NCI-H2029 (cell line): ENCODE results near the gene CNP.

Experiments used
- DNase-seq: peaks from one replicate; lab custom pipeline; 2025; lab: John Stamatoyannopoulos, UW

The CNP gene

GRCh38 chr17:41972571-41973407 lies 6.2 kb downstream of the CNP start:
- no peak for DNase-seq

DNA sequence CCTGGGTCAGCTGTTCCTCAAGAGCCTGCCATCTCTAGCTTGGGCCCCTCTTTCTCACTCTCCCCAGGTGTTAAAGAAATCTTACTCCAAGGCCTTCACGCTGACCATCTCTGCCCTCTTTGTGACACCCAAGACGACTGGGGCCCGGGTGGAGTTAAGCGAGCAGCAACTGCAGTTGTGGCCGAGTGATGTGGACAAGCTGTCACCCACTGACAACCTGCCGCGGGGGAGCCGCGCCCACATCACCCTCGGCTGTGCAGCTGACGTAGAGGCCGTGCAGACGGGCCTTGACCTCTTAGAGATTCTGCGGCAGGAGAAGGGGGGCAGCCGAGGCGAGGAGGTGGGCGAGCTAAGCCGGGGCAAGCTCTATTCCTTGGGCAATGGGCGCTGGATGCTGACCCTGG lies 6.8 kb downstream of the CNP start:
- no peak for DNase-seq

DNA sequence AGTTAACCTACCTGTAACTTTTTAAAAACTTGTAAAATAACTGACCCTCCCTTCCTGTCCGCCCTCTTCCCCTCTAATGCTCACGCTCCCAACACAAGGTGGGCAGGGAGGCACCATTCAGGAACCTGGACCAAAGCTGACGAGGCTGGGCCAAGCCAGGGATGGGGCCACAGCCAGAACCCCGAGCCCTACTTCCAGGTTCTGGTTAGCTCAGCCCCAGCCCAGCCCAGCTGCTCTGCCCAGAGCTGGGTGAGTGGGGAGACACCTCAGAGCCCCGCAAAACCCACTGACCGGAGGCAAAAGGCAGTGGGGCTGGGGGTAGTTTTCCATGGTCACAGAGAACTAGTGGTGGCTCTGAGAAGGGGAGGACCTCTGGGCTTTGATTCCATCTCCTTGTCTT lies 7.4 kb downstream of the CNP start:
- DNase-seq, result no peak

- DNase-seq, result no peak
Observed at GRCh38 chr17:41974658-41975057, 8.1 kb downstream of the CNP start.

- DNase-seq, result no peak
Observed at GRCh38 chr17:41975099-41976083, 8.8 kb downstream of the CNP start.

GRCh38 chr17:41976142-41976768 lies 9.7 kb downstream of the CNP start:
- DNase-seq, result no peak

- DNase-seq, result no peak
Observed at GRCh38 chr17:41977991-41978390, 11.4 kb downstream of the CNP start.

- DNase-seq, result no peak
Observed at GRCh38 chr17:41982026-41982760, 15.6 kb downstream of the CNP start.

GRCh38 chr17:41984454-41984853 lies 17.9 kb downstream of the CNP start:
- no peak for DNase-seq

DNA sequence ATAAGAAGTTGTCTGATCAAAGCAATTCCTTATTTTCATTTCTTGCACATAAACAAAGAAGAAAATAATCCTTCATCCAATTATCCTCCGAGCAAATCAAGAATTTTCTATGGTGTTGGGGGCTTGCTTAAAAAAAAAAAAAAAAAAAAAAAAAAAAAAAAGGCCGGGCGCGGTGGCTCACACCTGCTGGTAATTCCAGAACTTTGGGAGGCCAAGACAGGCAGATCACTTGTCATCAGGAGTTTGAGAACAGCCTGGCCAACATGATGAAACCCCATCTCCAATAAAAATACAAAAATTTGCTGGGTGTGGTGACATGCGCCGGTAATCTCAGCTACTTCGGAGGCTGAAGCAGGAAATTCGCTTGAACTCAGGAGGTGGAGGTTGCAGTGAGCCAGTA lies 19.3 kb downstream of the CNP start:
- DNase-seq, result no peak

- DNase-seq, result no peak
Observed at GRCh38 chr17:41986634-41987033, 20.0 kb downstream of the CNP start.

DNA sequence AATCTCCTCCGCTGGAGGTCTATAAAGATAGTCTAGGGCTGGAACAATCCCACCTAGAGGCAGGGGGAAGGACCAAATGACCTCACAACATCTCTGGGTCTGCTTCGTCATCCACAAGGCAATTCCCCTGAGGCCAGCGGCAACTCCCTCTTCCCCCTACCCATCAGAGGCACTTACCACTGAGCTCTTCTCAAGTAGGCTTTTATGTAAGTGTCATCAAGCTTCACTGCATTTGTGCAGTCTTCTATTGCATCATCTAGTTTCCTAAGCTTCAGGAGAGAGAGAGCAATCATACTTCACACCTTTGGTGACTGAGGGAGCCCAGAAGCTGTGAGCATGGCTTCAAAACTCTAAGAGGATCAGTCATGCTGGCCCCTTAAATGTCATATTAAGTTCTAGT lies 21.0 kb downstream of the CNP start:
- no peak for DNase-seq

- DNase-seq, result no peak
Observed at GRCh38 chr17:41988418-41988817, 21.8 kb downstream of the CNP start.

- no peak for DNase-seq
Observed at GRCh38 chr17:41989702-41990419, 23.3 kb downstream of the CNP start.

GRCh38 chr17:41992576-41992975 lies 26.0 kb downstream of the CNP start:
- no peak for DNase-seq

- no peak for DNase-seq
Observed at GRCh38 chr17:41996855-41997164, 30.2 kb downstream of the CNP start.

GRCh38 chr17:41998497-41998896 lies 31.9 kb downstream of the CNP start:
- DNase-seq, result no peak

DNA sequence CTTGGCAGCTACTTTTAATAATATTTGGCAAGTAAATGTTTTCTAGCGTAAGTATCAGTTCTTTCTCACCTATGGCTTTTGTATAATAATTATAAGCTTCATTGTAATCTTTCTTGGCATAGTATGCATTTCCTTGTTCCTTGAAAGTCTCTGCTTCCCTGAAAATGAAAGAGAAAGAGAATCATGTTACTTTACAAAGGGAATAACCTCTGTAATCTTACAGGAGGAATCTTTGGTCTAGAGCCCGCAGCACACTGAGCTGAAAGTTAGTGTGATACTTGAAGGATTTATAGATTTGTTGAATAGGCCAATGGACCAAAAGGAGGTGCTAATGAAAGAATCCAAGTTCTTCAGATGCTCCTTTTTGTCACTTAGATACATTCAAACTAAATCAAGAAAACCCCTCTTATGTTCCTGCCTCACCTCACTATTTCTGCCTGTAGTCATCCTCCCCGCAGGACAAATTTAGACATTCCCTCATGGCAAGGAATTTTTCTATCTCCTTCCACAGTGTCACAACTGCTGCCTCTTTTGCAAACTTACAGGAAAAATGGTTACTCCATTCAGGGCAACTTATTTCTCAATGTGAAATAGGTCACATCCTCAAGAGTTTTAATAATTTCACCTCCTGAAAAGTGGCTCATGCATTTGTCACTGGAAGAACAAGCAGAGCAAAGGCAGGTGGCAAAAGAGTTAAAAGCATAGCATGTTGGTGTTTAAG lies 34.0 kb downstream of the CNP start:
- no peak for DNase-seq

GRCh38 chr17:42001729-42002128 lies 35.1 kb downstream of the CNP start:
- DNase-seq, result no peak

GRCh38 chr17:42002175-42002791 lies 35.7 kb downstream of the CNP start:
- DNase-seq, result no peak
